Measurements from ENCODE around the gene ATG4C. TPM values are rescaled to one million over a fixed set of nuclear protein-coding genes. Genes with fewer than 3 reads are reported as not detected.

ATG4C gene
- total and polyA plus RNA-seq, 11 donors: 4.0 to 14.2 (median 8.9) TPM

DNA sequence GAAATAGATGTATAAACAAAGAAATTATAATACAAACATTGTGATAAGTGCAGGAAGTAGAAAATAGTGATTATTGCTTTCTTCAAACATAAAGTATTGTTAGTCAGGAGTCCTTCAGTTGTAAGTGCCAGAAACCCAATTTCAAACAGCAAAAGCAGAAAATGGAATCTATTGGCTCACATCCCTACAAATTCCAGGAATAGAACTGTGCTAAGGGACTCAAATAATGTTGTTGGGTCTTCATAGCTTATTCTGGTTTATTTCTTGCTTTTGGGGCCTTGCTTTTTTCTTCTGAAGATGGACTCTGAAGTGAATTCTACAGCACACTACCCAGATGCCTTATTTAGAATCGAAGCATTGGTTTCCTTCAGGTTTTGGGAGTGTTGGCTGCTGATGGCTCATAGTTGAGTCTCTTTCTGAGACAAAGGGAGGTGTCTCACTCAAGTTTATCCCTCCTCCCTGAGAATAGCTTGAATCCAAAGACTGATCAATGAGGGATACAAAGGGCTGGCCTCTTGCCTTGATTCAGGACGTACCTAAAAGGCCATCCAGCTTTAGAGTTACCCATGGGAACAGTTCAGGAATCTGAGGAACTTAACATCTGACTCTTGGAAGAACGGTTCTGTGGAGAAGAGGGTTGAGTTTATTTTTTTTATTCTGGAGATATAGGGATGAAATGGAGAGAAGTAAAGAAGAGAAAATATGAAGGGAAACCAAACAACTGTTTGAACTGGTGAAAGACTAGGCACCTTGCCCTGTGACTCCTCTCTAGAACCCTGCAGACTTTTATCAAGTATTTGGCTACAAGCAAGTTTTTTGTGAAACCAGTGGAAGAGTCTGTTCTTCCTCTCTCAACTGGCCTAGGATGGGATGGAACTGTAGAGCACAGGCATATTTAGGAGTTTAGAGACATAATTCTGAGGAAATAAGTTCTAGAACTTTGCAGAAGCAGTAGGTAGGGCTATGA lies 39.0 kb upstream of the ATG4C start:
- ATAC-seq: no peak

DNA sequence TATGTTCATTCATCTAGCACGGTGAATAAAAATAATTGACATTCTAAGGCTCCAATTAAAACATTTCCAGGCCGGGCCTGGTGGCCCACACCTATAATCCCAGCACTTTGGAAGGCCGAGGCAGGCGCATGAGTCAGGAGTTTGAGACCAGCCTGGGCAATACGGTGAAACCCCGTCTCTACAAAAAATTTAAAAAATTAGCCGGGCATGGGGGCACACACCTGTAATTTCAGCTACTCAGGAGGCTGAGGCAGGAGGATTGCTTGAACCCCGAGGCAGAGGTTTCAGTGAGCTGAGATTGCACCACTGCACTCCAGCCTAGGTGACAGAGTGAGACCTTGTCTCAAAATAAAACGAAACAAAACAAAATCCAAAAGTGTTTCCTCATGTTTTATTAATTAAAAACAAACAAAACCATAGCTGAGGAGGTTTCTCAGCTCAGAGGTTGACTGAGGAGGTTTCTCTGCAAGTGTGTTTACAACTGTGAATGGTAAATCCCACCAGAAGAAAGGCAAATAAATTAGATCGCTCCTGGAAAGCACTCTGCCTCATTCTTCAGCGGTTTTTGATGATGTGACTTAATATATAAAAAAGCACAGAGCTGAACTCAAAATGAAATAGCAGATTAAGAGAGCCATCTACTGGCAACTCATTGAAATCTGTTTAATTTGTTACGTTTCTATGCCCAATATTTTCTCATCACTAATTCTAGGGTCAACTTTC lies 37.7 kb upstream of the ATG4C start:
- H3K4me3 ChIP-seq: peak overlapping the region in 3 of 12 donors; percentile 2 to 32 (median 27)
- H3K4me1 ChIP-seq: peaks cover 0 to 15% (median 1%) of the 10 kb centered on the region in 12 donors
- intact Hi-C loops (cut with DNase I): loop anchor here in 9 of 10 donors (1.0 to 10.0 kb wide), 10 partner anchors 61 to 571 kb away; partner anchors contain the start of gene DOCK7 (in 1 of the 9)
- H3K36me3 ChIP-seq: no peaks in the 10 kb centered on the region
- DNase-seq (no peak), ATAC-seq (peak in 1 of 4 donors; percentile 32)
- H3K27ac ChIP-seq: no peak overlapping the region
- WGBS, 4 donors: 61 to 67% (median 62%) methylated on average over 12 of the region's 12 CpGs
- no peaks in the 10 kb centered on the region for H3K9me3 ChIP-seq
- no peaks in the 10 kb centered on the region for H3K27me3 ChIP-seq
- TF ChIP-seq POLR2A (IDR thresholded peaks at IDR 0.05): no peak
- TF ChIP-seq, protein P1, sequence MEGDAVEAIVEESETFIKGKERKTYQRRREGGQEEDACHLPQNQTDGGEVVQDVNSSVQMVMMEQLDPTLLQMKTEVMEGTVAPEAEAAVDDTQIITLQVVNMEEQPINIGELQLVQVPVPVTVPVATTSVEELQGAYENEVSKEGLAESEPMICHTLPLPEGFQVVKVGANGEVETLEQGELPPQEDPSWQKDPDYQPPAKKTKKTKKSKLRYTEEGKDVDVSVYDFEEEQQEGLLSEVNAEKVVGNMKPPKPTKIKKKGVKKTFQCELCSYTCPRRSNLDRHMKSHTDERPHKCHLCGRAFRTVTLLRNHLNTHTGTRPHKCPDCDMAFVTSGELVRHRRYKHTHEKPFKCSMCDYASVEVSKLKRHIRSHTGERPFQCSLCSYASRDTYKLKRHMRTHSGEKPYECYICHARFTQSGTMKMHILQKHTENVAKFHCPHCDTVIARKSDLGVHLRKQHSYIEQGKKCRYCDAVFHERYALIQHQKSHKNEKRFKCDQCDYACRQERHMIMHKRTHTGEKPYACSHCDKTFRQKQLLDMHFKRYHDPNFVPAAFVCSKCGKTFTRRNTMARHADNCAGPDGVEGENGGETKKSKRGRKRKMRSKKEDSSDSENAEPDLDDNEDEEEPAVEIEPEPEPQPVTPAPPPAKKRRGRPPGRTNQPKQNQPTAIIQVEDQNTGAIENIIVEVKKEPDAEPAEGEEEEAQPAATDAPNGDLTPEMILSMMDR (IDR thresholded peaks at IDR 0.05): peak; percentile 35 to 78 (median 68)

More for the DNA sequence above, 39.0 kb upstream of the ATG4C start:
- no peak for DNase-seq
- WGBS, 4 donors: 24 to 50% (median 38%) methylated on average over 3 of the region's 3 CpGs
- TF ChIP-seq POLR2A (IDR thresholded peaks at IDR 0.05): no peak
- TF ChIP-seq, protein P1 (IDR thresholded peaks at IDR 0.05): no peak
- H3K36me3 ChIP-seq: no peaks in the 10 kb centered on the region
- H3K4me1 ChIP-seq: peaks cover 0 to 11% (median 0%) of the 10 kb centered on the region in 12 donors
- intact Hi-C loops (cut with DNase I): loop anchor here in 8 of 10 donors (2.0 to 10.0 kb wide), 7 partner anchors 60 to 570 kb away; partner anchors contain the start of gene DOCK7 (in 1 of the 8)
- H3K9me3 ChIP-seq: no peaks in the 10 kb centered on the region
- H3K4me3 ChIP-seq: no peak overlapping the region
- H3K27me3 ChIP-seq: peaks cover 0 to 3% (median 0%) of the 10 kb centered on the region in 9 donors
- H3K27ac ChIP-seq: no peak overlapping the region

DNA sequence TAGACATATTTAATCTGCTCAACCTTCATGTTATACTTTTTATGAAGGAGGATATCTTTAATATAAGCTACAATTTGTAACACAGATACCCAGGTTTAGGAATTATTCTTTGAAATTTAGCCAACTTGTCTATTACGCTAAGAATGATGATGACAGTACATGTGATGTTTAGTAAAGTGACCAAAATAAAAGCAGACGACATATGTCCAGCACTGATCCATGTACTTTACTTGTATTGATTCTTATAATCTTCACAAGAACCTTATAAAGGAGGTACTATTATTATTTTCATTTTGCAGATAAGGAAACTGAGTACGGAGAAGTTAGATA lies 37.2 kb upstream of the ATG4C start:
- intact Hi-C loops (cut with DNase I): loop anchor here in 9 of 10 donors (1.0 to 10.0 kb wide), 10 partner anchors 62 to 572 kb away; partner anchors contain the start of gene DOCK7 (in 1 of the 9)
- H3K4me3 ChIP-seq: no peak overlapping the region
- DNase-seq: no peak
- 45 to 55% (median 49%) methylated on average over 3 of the region's 3 CpGs for WGBS, 4 donors
- no peak for ATAC-seq
- TF ChIP-seq, protein P1 (IDR thresholded peaks at IDR 0.05): peak in 1 of 12 donors; percentile 1
- no peak for TF ChIP-seq POLR2A (IDR thresholded peaks at IDR 0.05)
- H3K27ac ChIP-seq: no peak overlapping the region
- no peaks in the 10 kb centered on the region for H3K36me3 ChIP-seq
- no peaks in the 10 kb centered on the region for H3K27me3 ChIP-seq
- H3K4me1 ChIP-seq: peaks cover 0 to 15% (median 1%) of the 10 kb centered on the region in 12 donors
- no peaks in the 10 kb centered on the region for H3K9me3 ChIP-seq
